ENCODE results near the gene DNAH7. TPM values are rescaled to one million over a fixed set of nuclear protein-coding genes. Genes with fewer than 3 reads are reported as not detected.

The DNAH7 gene
- total and polyA plus RNA-seq, 12 donors, result 0.10 to 0.74 (median 0.23) TPM; not detected in 2

- intact Hi-C loops (cut with DNase I), result no loop called here
- H3K4me1 ChIP-seq, result no peaks in the 10 kb centered on the region
- H3K27me3 ChIP-seq, result no peaks in the 10 kb centered on the region
- H3K36me3 ChIP-seq, result no peaks in the 10 kb centered on the region
- H3K4me3 ChIP-seq, result no peak overlapping the region
- no peak for DNase-seq
- H3K9me3 ChIP-seq, result no peaks in the 10 kb centered on the region
- no peak overlapping the region for H3K27ac ChIP-seq
- no peak for ATAC-seq
- TF ChIP-seq, protein P1, sequence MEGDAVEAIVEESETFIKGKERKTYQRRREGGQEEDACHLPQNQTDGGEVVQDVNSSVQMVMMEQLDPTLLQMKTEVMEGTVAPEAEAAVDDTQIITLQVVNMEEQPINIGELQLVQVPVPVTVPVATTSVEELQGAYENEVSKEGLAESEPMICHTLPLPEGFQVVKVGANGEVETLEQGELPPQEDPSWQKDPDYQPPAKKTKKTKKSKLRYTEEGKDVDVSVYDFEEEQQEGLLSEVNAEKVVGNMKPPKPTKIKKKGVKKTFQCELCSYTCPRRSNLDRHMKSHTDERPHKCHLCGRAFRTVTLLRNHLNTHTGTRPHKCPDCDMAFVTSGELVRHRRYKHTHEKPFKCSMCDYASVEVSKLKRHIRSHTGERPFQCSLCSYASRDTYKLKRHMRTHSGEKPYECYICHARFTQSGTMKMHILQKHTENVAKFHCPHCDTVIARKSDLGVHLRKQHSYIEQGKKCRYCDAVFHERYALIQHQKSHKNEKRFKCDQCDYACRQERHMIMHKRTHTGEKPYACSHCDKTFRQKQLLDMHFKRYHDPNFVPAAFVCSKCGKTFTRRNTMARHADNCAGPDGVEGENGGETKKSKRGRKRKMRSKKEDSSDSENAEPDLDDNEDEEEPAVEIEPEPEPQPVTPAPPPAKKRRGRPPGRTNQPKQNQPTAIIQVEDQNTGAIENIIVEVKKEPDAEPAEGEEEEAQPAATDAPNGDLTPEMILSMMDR (IDR thresholded peaks at IDR 0.05), result no peak
Observed at GRCh38 chr2:195818106-195818505, 250.5 kb downstream of the DNAH7 start.

GRCh38 chr2:195815083-195815482 is 253.6 kb downstream of the DNAH7 start:
- ATAC-seq (no peak), DNase-seq (no peak)
- Histone ChIP-seq H3K9me3 (no peaks in the 10 kb centered on the region), H3K27me3 (no peaks in the 10 kb centered on the region), H3K27ac (no peak overlapping the region), H3K36me3 (no peaks in the 10 kb centered on the region), H3K4me3 (no peak overlapping the region), H3K4me1 (no peaks in the 10 kb centered on the region)
- intact Hi-C loops (cut with DNase I), result no loop called here
- 92 to 98% methylated on average over 2 of the region's 2 CpGs for WGBS, 2 donors
- TF ChIP-seq, protein P1 (IDR thresholded peaks at IDR 0.05), result no peak

DNA sequence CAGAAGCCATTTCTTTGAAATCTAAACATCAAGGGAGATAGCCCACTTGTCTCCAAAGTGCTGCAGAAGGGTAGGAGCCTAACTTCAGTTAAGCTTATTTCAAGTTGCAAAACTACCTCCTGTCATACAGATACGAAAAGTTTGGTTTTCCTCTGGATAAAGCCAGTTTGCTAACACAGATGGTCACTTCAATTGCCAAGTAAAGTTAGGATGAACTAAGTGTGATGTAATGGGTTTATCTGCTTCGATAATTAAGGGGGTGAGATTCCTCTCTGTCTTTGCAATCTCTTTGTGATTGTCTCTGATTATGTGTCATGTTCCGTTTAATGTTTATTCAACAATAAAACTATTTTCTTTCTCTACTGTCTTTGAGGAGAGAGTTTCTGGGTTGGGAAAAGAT is 255.2 kb downstream of the DNAH7 start:
- no peaks in the 10 kb centered on the region for H3K4me1 ChIP-seq
- DNase-seq (no peak), ATAC-seq (no peak)
- H3K4me3 ChIP-seq, result no peak overlapping the region
- no peaks in the 10 kb centered on the region for H3K9me3 ChIP-seq
- H3K27ac ChIP-seq, result no peak overlapping the region
- TF ChIP-seq, protein P1 (IDR thresholded peaks at IDR 0.05), result no peak
- intact Hi-C loops (cut with DNase I), result no loop called here
- 46 to 58% methylated on average over 3 of the region's 3 CpGs for WGBS, 2 donors
- no peaks in the 10 kb centered on the region for H3K27me3 ChIP-seq
- no peaks in the 10 kb centered on the region for H3K36me3 ChIP-seq

DNA sequence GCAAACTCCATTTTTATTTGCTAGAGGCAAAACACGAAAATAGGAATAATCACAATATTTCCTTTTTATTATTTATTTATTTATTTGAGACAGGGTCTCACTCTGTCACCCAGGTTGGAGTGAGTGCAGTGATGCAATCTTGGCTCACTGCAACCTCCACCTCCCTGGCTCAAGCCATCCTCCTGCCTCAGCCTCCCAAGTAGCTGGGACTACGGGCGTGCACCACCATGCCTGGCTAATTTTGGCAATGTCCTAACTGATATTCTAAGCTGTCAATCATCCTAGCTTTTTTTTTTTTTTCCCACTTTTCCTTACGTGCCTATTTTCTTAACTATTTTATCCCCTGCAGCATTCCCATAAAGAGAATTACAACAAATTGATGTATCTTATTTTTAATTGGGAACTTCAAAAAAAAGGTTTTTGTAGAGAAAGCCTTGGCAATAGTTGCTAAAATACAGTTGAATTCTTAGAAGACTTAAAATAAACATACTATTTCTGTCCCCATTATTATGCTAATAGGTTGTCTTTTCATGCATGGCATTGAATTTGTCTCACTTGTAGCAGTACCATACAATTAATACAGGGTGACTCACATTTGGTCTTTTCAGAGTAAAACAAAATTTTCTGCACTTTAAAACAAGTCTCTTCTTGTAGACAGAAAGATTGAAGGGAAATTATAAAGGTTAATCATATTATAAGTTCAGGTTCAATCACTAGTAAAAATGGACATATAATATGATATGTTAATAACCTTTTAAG is 258.1 kb downstream of the DNAH7 start:
- TF ChIP-seq, protein P1 (IDR thresholded peaks at IDR 0.05), result no peak
- no peaks in the 10 kb centered on the region for H3K4me1 ChIP-seq
- no peak for DNase-seq
- H3K4me3 ChIP-seq, result no peak overlapping the region
- WGBS, 2 donors, result 80 to 85% methylated on average over 4 of the region's 4 CpGs
- no peaks in the 10 kb centered on the region for H3K9me3 ChIP-seq
- ATAC-seq, result no peak
- intact Hi-C loops (cut with DNase I), result no loop called here
- no peak overlapping the region for H3K27ac ChIP-seq
- no peaks in the 10 kb centered on the region for H3K36me3 ChIP-seq
- no peaks in the 10 kb centered on the region for H3K27me3 ChIP-seq
